Activated CD8-positive, alpha-beta memory T cell treated with anti-CD3 and anti-CD28 coated beads for 24 hours (primary cell): ENCODE results near the gene HSPBAP1.
"Not testable (repeated sequence)": the region's sequence is repeated elsewhere in the genome, so short reads cannot be mapped to it uniquely, and the experiment has no call there.

ENCODE experiments used
- DNase-seq: peaks from one replicate; pipeline ENCODE4 v3.0.0-alpha.2; 2020

HSPBAP1 gene

DNA sequence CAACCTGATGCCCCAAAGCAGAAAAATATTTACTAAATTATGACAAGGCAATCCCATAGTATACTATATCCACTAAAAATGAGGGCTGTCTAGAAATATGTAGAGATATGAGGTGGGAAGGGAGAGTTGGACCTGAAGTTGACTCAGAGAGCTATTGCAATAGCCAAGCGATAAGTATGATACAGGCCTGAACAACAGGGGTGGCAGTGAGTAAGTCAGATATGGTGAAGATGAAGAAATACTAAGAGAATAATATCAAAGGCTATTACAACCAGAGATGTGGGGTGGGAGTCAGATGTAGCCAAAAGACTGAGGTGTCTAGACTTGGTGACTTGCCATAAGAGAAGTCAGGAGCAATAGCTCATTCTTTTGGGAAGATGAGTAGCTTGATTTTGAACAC is 9.2 kb downstream of the HSPBAP1 start:
- DNase-seq = no peak

- DNase-seq = no peak
Observed at GRCh38 chr3:122782804-122783203, 10.8 kb downstream of the HSPBAP1 start.

- no peak for DNase-seq
Observed at GRCh38 chr3:122777563-122777962, 16.1 kb downstream of the HSPBAP1 start.

DNA sequence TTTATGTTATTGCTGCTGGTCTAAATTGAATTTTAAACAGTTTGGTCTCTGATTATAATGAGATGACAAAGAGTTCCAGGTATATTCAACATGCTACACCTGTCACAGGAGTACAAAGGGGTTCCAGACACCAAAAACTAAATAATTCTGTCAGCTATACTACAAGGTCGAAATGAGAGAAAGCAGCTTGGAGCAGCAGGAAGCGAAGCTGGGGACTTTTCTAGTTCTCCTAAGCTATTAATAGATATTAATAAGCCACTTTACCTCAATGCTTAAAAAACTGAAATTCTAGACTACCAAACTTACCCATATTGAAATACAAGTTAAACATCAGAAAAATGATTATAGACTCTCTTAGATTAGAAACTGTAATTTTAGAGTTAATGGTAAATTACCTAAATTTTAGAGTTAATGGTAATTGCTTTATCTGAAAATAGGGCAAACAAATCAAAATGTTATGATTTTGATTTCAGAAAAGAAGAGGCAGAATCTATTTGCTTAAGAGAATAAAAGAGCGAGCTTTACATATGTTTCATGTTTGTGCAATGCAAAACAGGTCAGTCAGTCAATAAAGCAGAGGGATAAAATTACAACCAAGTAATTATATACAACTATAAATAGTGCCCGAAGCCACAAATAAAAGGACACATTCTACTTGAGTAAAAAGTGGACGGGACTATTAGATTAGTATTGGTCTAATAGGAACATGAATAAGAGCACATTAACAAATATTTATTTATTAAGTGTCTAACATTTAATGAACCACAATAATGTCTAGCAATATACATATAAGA is 16.8 kb downstream of the HSPBAP1 start:
- DNase-seq = no peak

DNA sequence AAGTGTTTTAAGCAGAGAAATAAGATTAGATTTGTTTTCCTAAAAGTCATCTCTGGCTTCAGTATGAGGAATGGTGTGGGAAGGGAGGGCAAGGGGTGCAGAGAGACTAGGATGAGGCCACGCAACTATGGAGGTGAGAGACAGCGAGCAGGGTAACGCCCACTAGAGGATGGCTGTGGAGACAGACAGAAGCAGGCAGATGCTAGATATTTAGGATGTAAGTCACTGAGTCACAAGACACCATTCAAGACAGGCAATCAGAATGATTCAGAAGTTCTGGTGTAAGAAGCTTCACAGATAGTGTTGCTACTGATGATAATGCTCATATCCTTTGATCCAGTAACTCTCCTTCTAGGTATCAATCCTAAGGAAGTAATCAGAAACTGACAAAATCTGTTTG is 19.1 kb downstream of the HSPBAP1 start:
- DNase-seq = no peak

DNA sequence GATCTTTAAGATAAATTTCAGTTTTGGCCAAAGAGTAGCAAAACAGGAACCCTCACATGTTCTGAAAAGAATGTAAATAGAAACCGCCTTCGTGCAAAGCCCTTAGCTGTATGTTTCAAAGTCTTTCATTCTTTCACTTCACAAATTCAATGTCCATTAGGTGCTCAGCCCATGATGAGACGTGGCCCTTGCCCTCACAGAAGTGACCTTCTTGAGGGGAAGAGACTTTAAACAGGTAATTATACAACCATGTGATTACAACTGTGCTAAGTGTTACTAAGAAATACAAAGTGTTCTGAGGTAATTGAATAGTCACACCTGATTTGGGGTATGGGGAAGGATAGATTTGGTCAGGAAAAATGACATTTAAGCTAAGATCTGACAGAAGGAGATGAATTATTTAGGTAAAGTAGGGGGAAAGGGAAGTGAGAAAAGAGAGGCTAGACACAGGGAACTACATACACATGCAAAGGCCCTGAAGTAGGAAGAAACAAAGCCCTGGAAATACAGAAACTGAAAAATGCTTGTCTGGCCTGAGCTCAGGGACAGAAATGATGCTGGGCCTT is 19.6 kb downstream of the HSPBAP1 start:
- no peak for DNase-seq

- no peak for DNase-seq
Observed at GRCh38 chr3:122772827-122773226, 20.8 kb downstream of the HSPBAP1 start.

DNA sequence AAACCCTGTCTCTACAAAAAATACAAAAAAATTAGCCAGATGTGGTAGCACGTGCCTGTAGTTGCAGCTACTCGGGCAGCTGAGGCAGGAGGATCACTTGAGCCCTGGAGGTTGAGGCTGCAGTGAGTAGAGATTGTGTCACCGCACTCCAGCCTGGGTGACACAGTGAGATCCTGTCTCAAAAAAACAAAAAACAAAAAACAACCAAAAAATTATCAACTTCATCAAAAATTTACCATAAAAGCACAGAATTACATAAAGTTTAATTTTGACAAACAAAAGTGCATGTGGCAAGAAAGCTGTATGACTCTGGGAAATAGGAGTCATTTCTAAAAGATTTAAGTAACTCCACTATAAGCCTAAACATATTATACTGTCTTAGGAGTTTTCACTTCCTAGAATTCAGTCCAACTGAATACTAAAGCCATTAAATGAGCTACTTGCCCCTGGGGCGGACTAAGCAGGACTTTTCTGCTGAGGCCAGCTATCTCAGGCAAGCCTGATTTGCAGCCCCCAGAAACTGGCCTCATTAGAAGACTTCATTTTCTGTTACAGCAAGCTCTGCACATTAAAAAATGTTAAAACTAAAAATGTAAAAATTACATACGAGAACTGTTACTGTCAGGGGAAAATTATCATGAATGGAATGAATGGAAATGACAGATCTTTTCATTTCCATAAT is 23.0 kb downstream of the HSPBAP1 start:
- no peak for DNase-seq

DNA sequence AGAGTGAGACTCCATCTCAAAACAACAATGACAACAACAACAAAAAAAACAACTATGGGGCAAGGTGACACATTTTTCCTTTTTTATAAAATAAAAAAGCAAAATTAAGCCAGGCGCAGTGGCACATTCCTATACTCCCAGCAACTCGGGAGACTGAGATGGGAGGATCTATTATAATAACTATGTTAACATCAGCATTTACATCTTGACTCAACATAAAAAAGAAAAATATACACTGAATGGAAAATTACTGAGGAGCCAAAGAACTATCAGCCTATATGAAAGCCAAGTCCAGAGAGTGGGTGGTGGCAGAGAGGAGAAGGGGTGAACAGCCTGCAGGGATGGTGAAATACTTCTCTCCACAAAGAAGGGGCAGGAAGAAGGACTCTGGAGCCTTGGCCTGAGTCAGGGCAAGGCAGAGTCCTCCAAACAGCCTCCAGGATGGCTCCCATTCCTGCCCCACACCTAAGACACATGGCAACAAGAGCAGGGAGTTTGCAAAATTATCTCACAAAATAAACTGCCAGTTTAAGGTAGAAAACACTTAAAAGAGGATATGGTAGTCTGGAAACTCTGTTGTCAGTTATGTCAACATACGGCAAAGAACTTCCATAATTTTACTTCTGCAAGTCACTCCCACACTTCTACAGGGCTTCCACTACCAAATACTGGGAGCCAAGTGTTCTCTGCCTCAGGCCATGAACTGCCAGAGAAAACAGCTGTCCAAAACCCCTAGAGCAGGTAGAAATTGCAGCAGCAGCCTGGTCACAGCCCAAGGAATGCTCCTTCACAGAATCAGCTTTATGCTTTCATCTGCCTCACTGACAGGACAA is 25.9 kb downstream of the HSPBAP1 start:
- no peak for DNase-seq

DNA sequence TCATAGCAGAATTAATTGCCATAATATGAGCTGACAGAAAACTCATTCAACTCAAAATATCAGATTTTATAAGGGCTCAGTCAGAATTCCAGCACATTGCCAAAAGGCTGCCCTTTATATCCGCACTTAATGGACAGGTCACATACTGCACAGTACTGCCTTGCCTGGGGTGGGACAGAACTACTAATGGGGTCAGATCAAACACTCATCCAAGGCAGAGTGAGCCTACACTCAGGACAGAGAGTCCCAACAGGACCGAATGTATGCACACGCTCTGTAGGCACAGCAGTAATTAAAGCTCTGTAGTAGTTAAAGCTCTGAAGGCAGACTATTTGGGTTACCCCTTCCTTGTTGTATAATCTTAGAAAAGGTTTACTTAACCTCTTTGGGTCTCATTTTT is 27.2 kb downstream of the HSPBAP1 start:
- no peak for DNase-seq

DNA sequence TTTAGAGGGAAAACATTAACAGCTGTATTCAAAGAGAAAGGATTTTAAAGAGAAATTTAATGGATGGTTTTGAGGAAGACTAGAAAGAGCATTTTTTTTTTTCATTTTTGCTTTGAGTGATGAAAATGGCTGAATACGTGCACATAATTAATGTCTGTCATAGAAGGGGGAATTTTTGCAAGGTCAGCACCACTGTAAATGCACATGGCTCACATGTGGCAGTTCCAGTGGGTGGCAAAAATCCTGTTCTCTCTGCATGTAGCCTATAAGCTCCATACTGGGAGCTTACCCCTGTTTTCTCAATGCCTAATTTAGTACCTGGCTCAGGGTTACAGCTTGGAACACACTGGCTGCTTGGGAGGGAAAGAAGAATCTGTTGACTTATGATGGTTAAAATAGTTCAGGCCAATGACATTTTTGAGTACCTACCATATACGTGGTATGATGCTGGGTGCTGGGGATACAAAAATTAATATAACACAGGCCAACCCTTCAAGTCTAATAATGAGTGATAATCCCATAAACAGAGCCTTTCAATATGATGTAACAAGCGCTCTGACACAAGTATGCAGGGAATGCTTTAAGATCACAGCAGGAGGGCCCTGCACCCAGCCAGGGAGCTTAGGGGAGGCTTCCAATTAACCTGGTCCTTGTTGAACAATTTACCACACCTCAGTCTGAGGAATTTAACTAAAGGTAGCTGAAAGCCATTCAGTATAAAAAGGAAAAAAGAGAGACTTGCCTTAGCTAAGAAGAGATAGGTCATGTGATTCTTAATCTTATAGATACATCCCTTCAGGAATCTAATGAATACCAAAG is 33.0 kb downstream of the HSPBAP1 start:
- no peak for DNase-seq

DNA sequence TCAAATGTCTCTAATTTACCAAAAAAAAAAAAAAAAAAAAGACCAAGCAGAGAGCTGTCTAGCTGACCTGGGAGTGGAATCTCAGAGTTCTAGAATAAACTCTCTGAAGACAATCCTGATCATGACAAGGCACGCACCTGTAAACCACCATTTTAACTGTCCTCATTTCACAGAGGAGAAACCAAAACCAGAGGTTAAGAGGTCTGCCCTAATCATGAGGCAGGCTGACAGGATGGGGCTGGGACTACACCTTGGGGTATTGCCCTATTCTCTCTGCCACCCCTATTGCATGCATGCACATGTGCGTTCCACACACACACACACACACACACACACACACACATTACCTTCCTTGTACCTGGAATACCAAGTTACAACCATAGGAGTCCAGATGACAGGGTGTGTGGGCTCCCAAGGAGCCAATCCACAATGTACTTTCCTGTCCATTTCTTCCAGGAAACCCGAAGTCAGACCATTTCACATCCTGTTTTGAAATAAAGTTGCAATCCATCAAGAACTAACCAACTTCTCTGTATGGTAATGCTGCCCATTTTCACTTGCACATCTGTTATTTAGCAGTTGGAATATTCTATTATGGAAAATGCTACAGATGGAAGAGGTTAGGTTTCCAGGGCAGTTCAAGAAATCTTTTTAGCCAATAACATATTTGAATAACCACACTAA is 34.6 kb downstream of the HSPBAP1 start:
- DNase-seq = no peak

GRCh38 chr3:122755491-122755890 is 38.1 kb downstream of the HSPBAP1 start:
- no peak for DNase-seq

DNA sequence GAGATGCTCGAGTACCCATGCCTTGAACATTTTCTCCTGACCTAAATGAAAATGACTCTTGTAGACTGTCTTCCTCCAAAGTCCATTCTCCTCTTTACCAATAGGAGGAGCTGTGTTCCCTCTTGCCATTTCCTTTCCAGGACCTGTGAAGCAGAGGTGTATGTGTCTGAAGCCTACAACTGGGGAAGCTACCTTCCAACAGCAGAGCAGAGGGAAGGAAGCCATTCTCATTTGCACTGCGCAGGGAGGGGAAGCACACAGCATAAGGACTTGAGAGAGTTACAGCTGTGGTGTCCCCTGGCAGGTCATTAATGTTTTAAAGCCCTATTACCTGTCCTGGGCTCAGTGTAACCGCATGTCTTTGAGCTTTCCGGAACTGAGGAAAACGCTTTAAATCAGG is 38.7 kb downstream of the HSPBAP1 start:
- DNase-seq = no peak

DNA sequence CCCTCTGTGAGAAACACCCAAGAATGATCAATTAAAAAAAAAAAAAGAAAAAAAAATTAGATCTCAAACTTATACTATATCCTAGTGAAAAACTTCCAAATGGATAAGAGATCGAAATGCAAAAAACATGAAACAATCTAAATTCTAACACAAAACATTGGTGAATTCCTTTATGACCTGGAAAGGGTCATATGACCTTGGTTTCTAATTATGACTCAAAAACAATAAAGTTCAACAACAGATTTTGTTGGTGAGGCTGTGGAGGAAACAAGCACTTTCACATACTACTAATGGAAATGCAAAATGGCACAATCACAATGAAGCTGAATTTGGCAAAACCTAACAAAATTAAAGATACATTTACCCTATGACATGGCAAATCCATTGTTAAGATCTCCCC is 45.3 kb downstream of the HSPBAP1 start:
- no peak for DNase-seq

DNA sequence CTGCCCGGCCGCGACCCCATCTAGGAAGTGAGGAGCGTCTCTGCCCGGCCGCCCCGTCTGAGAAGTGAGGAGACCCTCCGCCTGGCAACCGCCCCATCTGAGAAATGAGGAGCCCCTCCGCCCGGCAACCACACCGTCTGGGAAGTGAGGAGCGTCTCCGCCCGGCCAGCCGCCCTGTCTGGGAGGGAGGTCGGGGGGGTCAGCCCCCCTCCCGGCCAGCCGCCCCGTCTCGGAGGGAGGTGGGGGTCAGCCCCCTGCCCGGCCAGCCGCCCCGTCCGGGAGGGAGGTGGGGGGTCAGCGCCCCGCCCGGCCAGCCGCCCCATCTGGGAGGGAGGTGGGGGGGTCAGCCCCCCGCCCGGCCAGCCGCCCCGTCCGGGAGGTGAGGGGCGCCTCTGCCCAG is 46.3 kb downstream of the HSPBAP1 start:
- not testable (repeated sequence) for DNase-seq

- no peak for DNase-seq
Observed at GRCh38 chr3:122745369-122746021, 48.1 kb downstream of the HSPBAP1 start.

DNA sequence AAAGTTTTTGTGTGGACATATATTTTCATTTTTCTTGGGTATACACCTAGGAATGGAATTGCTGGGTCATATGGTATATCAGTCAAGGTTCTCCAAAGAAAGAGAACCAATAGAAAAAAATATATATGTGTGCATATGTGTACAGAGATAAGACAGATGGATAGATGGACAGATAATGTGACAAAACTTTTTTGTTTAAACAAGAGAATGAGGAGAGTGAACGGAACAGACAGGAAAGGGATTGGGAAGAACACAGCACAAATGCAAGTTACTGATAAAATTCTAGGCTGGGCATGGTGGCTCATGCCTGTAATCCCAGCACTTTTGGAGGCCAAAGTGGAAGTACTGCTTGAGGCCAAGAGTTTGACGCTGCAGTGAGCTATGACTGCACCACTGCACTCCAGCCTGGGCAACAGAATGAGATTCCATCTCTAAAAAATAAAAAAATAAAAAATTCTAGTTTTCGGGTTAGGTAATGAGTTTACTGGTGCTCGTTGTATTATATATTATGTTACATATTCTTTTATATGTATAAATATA is 50.0 kb downstream of the HSPBAP1 start:
- DNase-seq = no peak

GRCh38 chr3:122742234-122742633 is 51.4 kb downstream of the HSPBAP1 start:
- DNase-seq = no peak

DNA sequence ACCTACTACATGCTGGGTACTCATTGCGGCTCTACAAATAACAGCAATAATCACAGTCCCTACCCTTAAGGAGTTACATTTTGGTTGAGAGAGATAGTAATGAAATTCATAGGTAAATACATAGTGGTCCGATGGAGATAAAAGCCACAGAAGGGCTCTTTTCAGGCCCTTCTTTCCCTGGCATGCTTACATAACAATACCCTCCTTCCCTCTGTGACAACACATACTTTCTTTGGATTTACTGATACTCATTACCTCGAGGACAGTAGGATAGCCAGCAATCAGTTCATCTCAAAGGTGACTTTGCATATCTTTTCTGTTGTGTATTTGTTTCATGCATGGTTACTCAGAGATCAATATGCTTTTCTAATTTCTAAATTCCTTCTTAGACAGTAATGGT is 54.5 kb downstream of the HSPBAP1 start:
- DNase-seq = no peak
